DMS79 (cell line): ENCODE results near the gene GAGE1.
"Not testable (repeated sequence)": the region's sequence is repeated elsewhere in the genome, so short reads cannot be mapped to it uniquely, and the experiment has no call there.

Source experiments
- DNase-seq: peaks from one replicate; lab custom pipeline; 2025; lab: John Stamatoyannopoulos, UW

Gene GAGE1, protein sequence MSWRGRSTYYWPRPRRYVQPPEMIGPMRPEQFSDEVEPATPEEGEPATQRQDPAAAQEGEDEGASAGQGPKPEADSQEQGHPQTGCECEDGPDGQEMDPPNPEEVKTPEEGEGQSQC

DNA sequence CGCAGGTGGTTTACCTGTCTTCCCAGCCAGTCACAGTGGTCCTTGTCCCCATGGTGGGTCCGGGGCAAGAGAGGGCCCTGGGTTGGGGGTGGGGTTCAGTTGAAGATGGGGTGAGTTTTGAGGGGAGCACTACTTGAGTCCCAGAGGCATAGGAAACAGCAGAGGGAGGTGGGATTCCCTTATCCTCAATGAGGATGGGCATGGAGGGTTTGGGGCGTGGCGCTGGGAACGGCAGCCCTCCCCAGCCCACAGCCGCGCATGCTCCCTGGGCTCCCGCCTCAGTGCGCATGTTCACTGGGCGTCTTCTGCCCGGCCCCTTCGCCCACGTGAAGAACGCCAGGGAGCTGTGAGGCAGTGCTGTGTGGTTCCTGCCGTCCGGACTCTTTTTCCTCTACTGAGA is at the start of gene GAGE1:
Gene GAGE1 (plus strand): TSS at position 301 of the 400 bp plus-strand sequence. CDS start 1,155 bp downstream, outside the sequence.
- not testable (repeated sequence) for DNase-seq

DNA sequence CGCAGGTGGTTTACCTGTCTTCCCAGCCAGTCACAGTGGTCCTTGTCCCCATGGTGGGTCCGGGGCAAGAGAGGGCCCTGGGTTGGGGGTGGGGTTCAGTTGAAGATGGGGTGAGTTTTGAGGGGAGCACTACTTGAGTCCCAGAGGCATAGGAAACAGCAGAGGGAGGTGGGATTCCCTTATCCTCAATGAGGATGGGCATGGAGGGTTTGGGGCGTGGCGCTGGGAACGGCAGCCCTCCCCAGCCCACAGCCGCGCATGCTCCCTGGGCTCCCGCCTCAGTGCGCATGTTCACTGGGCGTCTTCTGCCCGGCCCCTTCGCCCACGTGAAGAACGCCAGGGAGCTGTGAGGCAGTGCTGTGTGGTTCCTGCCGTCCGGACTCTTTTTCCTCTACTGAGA is 47.8 kb upstream of the GAGE1 start, which contains the start of gene GAGE12E:
Gene GAGE12E (plus strand): TSS at position 301 of the 400 bp plus-strand sequence. CDS start 1,155 bp downstream, outside the sequence.
- DNase-seq, result not testable (repeated sequence)

DNA sequence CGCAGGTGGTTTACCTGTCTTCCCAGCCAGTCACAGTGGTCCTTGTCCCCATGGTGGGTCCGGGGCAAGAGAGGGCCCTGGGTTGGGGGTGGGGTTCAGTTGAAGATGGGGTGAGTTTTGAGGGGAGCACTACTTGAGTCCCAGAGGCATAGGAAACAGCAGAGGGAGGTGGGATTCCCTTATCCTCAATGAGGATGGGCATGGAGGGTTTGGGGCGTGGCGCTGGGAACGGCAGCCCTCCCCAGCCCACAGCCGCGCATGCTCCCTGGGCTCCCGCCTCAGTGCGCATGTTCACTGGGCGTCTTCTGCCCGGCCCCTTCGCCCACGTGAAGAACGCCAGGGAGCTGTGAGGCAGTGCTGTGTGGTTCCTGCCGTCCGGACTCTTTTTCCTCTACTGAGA is 38.3 kb upstream of the GAGE1 start, which contains the start of gene GAGE12F:
Gene GAGE12F (plus strand): TSS at position 301 of the 400 bp plus-strand sequence. CDS start 1,155 bp downstream, outside the sequence.
- DNase-seq, result not testable (repeated sequence)

GRCh38 chrX:49568728-49569127 is 30.1 kb upstream of the GAGE1 start:
- not testable (repeated sequence) for DNase-seq

- not testable (repeated sequence) for DNase-seq
Observed at GRCh38 chrX:49569152-49569551, 29.7 kb upstream of the GAGE1 start.

DNA sequence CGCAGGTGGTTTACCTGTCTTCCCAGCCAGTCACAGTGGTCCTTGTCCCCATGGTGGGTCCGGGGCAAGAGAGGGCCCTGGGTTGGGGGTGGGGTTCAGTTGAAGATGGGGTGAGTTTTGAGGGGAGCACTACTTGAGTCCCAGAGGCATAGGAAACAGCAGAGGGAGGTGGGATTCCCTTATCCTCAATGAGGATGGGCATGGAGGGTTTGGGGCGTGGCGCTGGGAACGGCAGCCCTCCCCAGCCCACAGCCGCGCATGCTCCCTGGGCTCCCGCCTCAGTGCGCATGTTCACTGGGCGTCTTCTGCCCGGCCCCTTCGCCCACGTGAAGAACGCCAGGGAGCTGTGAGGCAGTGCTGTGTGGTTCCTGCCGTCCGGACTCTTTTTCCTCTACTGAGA is 28.7 kb upstream of the GAGE1 start, which contains the start of gene GAGE12G:
Gene GAGE12G (plus strand): TSS at position 301 of the 400 bp plus-strand sequence. CDS start 1,155 bp downstream, outside the sequence.
- not testable (repeated sequence) for DNase-seq

GRCh38 chrX:49579649-49580048 is 19.2 kb upstream of the GAGE1 start, which contains the start of gene GAGE12H:
Gene GAGE12H (plus strand): TSS chrX:49579949. CDS start chrX:49581104, 1,155 bp downstream.
- DNase-seq, result not testable (repeated sequence)

GRCh38 chrX:49589196-49589595 is 9.6 kb upstream of the GAGE1 start, which contains the start of gene GAGE2A:
Gene GAGE2A (plus strand): TSS chrX:49589496. CDS start chrX:49590651, 1,155 bp downstream.
- not testable (repeated sequence) for DNase-seq

GRCh38 chrX:49589769-49590478 is 8.9 kb upstream of the GAGE1 start:
- not testable (repeated sequence) for DNase-seq

GRCh38 chrX:49590488-49590887 is 8.3 kb upstream of the GAGE1 start:
- DNase-seq, result not testable (repeated sequence)

DNA sequence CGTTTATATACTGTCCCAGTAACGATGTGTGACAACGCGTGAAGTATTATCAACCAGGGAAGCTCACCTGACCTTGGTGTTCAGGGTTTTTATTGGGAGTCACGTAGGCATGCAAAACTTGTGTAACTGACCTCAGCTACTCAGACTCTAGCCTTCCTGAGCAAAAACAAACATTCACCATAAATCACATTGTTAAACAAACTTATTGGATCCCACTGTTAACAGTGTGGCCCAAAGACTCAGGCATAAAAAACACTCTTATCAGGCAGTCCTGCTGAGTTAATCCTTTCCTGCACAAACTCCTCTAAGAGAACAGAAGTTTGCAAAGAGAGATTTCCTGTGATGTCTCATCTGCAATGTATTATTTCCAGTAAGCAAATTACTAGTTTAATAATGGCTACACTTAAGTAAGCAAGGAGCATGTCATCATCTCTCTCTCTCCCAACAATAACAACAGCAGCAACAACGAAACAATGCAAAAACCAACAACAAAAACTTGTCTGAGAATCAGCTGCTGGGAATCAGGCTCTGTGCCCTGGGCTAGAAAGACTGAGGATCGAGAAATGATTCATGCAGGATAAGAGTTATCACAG is 12.0 kb downstream of the GAGE1 start:
- no peak for DNase-seq

DNA sequence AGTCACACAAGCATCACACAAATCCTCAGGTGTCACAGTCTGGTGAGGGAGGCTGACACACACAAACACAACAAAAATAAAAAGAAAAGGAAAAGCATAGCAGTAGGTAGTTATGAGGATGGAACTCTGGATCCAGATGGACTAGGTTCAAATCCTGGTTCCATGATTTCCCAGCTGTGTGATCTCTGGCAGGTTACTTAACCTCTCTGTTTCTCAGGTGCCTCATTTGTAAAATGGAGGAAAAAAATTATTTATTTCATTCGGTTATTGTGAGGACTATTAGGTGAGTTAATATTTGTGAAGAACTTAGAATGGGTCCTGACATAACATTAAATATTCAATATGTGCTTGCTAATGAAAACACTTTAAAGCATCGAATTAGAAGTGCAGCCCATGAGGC is 19.8 kb downstream of the GAGE1 start:
- no peak for DNase-seq

DNA sequence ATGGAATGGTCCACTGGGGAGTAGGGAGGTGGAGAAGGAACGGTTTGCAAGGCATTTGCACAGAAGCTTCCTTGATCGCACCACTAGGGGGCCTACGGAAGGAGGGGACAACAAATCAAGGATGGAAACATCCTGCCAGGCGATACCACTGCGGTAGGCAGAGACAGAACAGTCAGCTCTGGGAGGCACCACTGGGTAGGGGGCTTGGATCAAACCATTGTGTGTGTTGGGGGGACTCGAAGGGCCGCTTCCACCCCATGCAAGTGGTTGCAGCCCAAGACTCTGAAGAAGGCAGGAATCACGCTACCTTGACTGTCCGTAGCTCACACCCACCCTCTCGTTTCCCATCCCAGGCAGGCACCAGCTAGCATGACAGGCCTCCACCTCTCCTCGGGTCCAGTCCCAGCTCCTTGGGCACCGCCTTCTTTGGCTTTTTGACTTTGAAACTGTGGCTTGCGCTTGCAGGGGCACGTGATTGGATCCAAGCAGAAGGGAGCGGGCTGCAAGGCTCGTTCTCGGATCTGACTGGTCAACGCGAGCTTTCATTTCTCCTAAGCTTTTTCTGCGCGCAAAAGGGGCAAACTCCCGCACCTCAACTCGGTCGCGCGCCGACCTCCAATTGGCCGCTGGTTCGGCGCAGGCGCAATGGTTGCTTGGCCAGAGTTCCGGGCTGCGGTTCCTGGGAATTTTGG is 28.4 kb downstream of the GAGE1 start:
- no peak for DNase-seq

DNA sequence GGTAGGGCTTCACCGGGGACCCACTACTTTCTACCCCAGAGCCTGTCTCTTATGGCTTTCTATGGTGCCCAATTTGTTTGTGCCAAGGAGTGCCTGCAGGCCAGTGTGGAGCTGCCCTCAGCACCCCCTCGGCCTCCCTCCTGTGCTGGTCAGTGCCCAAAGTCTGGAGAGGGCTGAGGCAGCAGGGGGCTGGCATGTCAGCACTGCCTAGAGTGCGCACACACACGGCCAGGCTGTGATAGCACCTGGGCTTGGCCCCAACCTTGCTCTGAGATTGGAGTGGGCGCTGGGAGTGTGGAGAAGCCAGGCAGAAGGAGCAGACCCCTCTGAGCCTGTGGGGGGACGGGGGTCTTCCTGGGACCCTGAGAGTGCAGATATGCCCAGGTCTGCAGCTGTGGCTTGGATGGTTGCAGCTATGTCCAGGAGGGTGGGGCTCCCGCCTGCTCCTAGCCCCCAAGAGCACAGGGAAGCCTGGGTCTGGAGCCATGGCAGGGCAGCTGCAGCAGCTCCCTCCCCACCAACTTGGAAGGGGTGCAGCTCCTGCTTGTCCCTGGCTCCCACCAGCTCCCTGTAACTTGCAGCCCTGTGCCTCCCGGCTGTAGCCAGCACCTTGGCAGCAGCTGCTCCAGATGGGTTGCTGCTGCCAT is 46.3 kb downstream of the GAGE1 start:
- DNase-seq, result no peak

- no peak for DNase-seq
Observed at GRCh38 chrX:49656533-49656932, 57.7 kb downstream of the GAGE1 start.
